Lower leg skin (tissue), 3 donors: Measurements from ENCODE around the gene RHBDL3.

Source experiments
- POLR2A ChIP-seq, 2 donors: fragments of 450-650 bp; IDR thresholded peaks; one replicate each; pipeline ENCODE4 v1.6.1; 2016 to 2017; ENCODE audit warnings: antibody characterized with exemption in 2 of 2, mild to moderate bottlenecking in 1 of 2, moderate library complexity in 1 of 2
- TF ChIP-seq, protein P1 (sequence below), 3 donors: fragments of 450-650 bp; IDR thresholded peaks; one replicate each; pipeline ENCODE4 v1.5.1; 2016; ENCODE audit warnings: antibody characterized with exemption in 3 of 3, mild to moderate bottlenecking in 3 of 3, moderate library complexity in 2 of 3

DNA sequence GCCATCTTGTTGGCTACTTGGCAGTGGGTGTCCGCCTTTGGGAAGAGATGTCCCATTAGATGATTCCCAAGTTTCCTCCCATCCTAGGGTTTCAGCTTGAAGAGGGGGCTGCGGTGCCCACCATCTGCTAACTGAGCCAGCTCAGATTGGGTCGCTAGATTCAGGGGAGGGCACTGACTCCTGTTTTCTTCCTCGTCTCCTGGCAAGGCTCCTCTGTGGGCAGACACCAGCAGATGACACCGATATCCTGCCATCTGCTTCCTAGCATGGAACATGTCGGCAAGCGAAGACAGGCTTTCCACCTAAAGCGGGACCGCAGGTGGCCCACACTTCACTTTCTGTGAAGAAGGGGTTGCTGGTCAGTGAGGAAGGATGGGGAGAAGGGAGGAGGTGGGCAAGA is 49.0 kb downstream of the RHBDL3 start:
- TF ChIP-seq POLR2A (IDR thresholded peaks at IDR 0.05) = no peak
- TF ChIP-seq, protein P1, sequence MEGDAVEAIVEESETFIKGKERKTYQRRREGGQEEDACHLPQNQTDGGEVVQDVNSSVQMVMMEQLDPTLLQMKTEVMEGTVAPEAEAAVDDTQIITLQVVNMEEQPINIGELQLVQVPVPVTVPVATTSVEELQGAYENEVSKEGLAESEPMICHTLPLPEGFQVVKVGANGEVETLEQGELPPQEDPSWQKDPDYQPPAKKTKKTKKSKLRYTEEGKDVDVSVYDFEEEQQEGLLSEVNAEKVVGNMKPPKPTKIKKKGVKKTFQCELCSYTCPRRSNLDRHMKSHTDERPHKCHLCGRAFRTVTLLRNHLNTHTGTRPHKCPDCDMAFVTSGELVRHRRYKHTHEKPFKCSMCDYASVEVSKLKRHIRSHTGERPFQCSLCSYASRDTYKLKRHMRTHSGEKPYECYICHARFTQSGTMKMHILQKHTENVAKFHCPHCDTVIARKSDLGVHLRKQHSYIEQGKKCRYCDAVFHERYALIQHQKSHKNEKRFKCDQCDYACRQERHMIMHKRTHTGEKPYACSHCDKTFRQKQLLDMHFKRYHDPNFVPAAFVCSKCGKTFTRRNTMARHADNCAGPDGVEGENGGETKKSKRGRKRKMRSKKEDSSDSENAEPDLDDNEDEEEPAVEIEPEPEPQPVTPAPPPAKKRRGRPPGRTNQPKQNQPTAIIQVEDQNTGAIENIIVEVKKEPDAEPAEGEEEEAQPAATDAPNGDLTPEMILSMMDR (IDR thresholded peaks at IDR 0.05) = no peak
